Iris pigment epithelial cell (primary cell): Measurements from ENCODE around the gene MLLT10.
"Not testable (repeated sequence)": the region's sequence is repeated elsewhere in the genome, so short reads cannot be mapped to it uniquely, and the experiment has no call there.

Experiments used
- DNase-seq: peaks from one replicate; pipeline ENCODE4 v3.0.0-alpha.2; 2011; ENCODE audit warnings: low read depth

The MLLT10 gene

GRCh38 chr10:21700474-21700873 lies 166.4 kb downstream of the MLLT10 start:
- DNase-seq = no peak

GRCh38 chr10:21702633-21703111 lies 168.6 kb downstream of the MLLT10 start:
- no peak for DNase-seq

GRCh38 chr10:21705142-21705827 lies 171.3 kb downstream of the MLLT10 start:
- no peak for DNase-seq

GRCh38 chr10:21705828-21706176 lies 171.8 kb downstream of the MLLT10 start:
- no peak for DNase-seq

- no peak for DNase-seq
Observed at GRCh38 chr10:21707498-21707897, 173.5 kb downstream of the MLLT10 start.

- no peak for DNase-seq
Observed at GRCh38 chr10:21712975-21713374, 178.9 kb downstream of the MLLT10 start.

- peak; percentile 35 for DNase-seq
Observed at GRCh38 chr10:21715531-21716195, 181.6 kb downstream of the MLLT10 start.

GRCh38 chr10:21717437-21718054 lies 183.5 kb downstream of the MLLT10 start:
- not testable (repeated sequence) for DNase-seq

- DNase-seq = no peak
Observed at GRCh38 chr10:21719502-21719901, 185.5 kb downstream of the MLLT10 start.

GRCh38 chr10:21720090-21720489 lies 186.1 kb downstream of the MLLT10 start:
- DNase-seq = peak; percentile 40

- peak; percentile 77 for DNase-seq
Observed at GRCh38 chr10:21721000-21721665, 187.1 kb downstream of the MLLT10 start.

- DNase-seq = no peak
Observed at GRCh38 chr10:21722209-21722608, 188.2 kb downstream of the MLLT10 start.

- peak; percentile 43 for DNase-seq
Observed at GRCh38 chr10:21724020-21724589, 190.1 kb downstream of the MLLT10 start.

GRCh38 chr10:21724687-21725367 lies 190.8 kb downstream of the MLLT10 start:
- DNase-seq = peak; percentile 100

- DNase-seq = no peak
Observed at GRCh38 chr10:21726601-21727225, 192.7 kb downstream of the MLLT10 start.

GRCh38 chr10:21727452-21728168 lies 193.6 kb downstream of the MLLT10 start:
- peak; percentile 47 for DNase-seq

- DNase-seq = no peak
Observed at GRCh38 chr10:21728618-21729017, 194.6 kb downstream of the MLLT10 start.

- DNase-seq = peak; percentile 82
Observed at GRCh38 chr10:21732067-21732772, 198.2 kb downstream of the MLLT10 start.

GRCh38 chr10:21733710-21734109 lies 199.7 kb downstream of the MLLT10 start:
- DNase-seq = no peak

GRCh38 chr10:21737106-21737505 lies 203.1 kb downstream of the MLLT10 start:
- no peak for DNase-seq
